HG03039 (cell line): Measurements from ENCODE around the gene RAF1.
"Not testable (repeated sequence)": the region's sequence is repeated elsewhere in the genome, so short reads cannot be mapped to it uniquely, and the experiment has no call there.

Experiments
- ATAC-seq: cut with Tn5 transposase; IDR thresholded peaks from one replicate; pipeline ENCODE4 v1.9.1; 2021; ENCODE audit warnings: mild to moderate bottlenecking, moderate library complexity; ENCODE audit not compliant: unreplicated experiment

The RAF1 gene

GRCh38 chr3:12643010-12643380 is 20.9 kb downstream of the RAF1 start:
- no peak for ATAC-seq

- not testable (repeated sequence) for ATAC-seq
Measured at GRCh38 chr3:12640853-12641252, 23.1 kb downstream of the RAF1 start.

- no peak for ATAC-seq
Measured at GRCh38 chr3:12638105-12638504, 25.8 kb downstream of the RAF1 start.

- ATAC-seq = no peak
Measured at GRCh38 chr3:12633108-12633507, 30.8 kb downstream of the RAF1 start.

GRCh38 chr3:12632523-12632922 is 31.4 kb downstream of the RAF1 start:
- ATAC-seq = no peak

GRCh38 chr3:12630843-12631242 is 33.1 kb downstream of the RAF1 start:
- not testable (repeated sequence) for ATAC-seq

GRCh38 chr3:12630292-12630691 is 33.6 kb downstream of the RAF1 start:
- no peak for ATAC-seq

- ATAC-seq = no peak
Measured at GRCh38 chr3:12629560-12629959, 34.4 kb downstream of the RAF1 start.

- no peak for ATAC-seq
Measured at GRCh38 chr3:12628813-12629212, 35.1 kb downstream of the RAF1 start.

GRCh38 chr3:12627370-12627769 is 36.5 kb downstream of the RAF1 start:
- ATAC-seq = no peak

- ATAC-seq = not testable (repeated sequence)
Measured at GRCh38 chr3:12624964-12625363, 39.0 kb downstream of the RAF1 start.

GRCh38 chr3:12624056-12624455 is 39.9 kb downstream of the RAF1 start:
- ATAC-seq = no peak

- ATAC-seq = no peak
Measured at GRCh38 chr3:12622335-12622734, 41.6 kb downstream of the RAF1 start.

GRCh38 chr3:12620729-12621128 is 43.2 kb downstream of the RAF1 start:
- no peak for ATAC-seq

GRCh38 chr3:12620305-12620704 is 43.6 kb downstream of the RAF1 start:
- ATAC-seq = no peak

- no peak for ATAC-seq
Measured at GRCh38 chr3:12618426-12618825, 45.5 kb downstream of the RAF1 start.

- no peak for ATAC-seq
Measured at GRCh38 chr3:12615266-12615665, 48.7 kb downstream of the RAF1 start.

GRCh38 chr3:12613250-12613649 is 50.7 kb downstream of the RAF1 start:
- no peak for ATAC-seq

- no peak for ATAC-seq
Measured at GRCh38 chr3:12612514-12613226, 51.2 kb downstream of the RAF1 start.

GRCh38 chr3:12611117-12611516 is 52.8 kb downstream of the RAF1 start:
- ATAC-seq = no peak

- ATAC-seq = no peak
Measured at GRCh38 chr3:12608376-12608775, 55.5 kb downstream of the RAF1 start.

- ATAC-seq = no peak
Measured at GRCh38 chr3:12603969-12604368, 59.9 kb downstream of the RAF1 start.

- ATAC-seq = no peak
Measured at GRCh38 chr3:12601072-12601471, 62.8 kb downstream of the RAF1 start.
